HEK293 (cell line): ENCODE results near the gene FKBP7.
A peak's percentile ranks its signal among the peaks of the same experiment; 100 is the strongest.
"Not testable (repeated sequence)": the region's sequence is repeated elsewhere in the genome, so short reads cannot be mapped to it uniquely, and the experiment has no call there.

Experiments used
- CTCF ChIA-PET: fragments of 350-600 bp; formaldehyde crosslinking; extraction: SDS; loops from one replicate; lab custom pipeline; 2021; ENCODE audit warnings: antibody characterized with exemption; lab: Yijun Ruan, JAX
- POLR2A ChIA-PET: fragments of 300-600 bp; formaldehyde crosslinking; extraction: SDS; loops from one replicate; lab custom pipeline; 2020; ENCODE audit warnings: antibody characterized with exemption, inconsistent platforms; lab: Yijun Ruan, JAX
- H3K27ac ChIP-seq: fragments of 200-500 bp; sonication (Bioruptor generic); 2 replicates; pipeline ENCODE4 v1.5.1; 2014; ENCODE audit warnings: low read depth, low read length, control low read depth, inconsistent platforms; ENCODE audit errors: extremely low read depth
- H3K36me3 ChIP-seq, 2 experiments: fragments of 200-500 bp in 1 of 2; sonication (Bioruptor generic) in 1 of 2; 1 replicate in 1 of 2; 2 replicates in 1 of 2; pipeline ENCODE4 v1.5.1; 2014 to 2017; ENCODE audit warnings: inconsistent platforms in 2 of 2, low read length in 2 of 2; ENCODE audit not compliant: control insufficient read depth in 2 of 2, insufficient read depth in 1 of 2
- H3K4me1 ChIP-seq: fragments of 200-500 bp; sonication (Bioruptor generic); 2 replicates; pipeline ENCODE4 v1.5.1; 2014; ENCODE audit warnings: mild to moderate bottlenecking, low read length, inconsistent platforms; ENCODE audit not compliant: control insufficient read depth, insufficient read depth
- H3K4me3 ChIP-seq: 2 replicates; pipeline ENCODE4 v1.5.1; 2011; ENCODE audit warnings: low read depth, mild to moderate bottlenecking, control low read depth, low read length, moderate library complexity
- H3K9me3 ChIP-seq: fragments of 200-500 bp; sonication (Bioruptor generic); 2 replicates; pipeline ENCODE4 v1.5.1; 2014; ENCODE audit warnings: low read depth, low read length, inconsistent platforms; ENCODE audit not compliant: control insufficient read depth, insufficient read depth
- GLIS1 ChIP-seq: fragments of 450-650 bp; formaldehyde crosslinking; IDR thresholded peaks from 2 replicates; pipeline ENCODE4 v1.5.1; 2016; ENCODE audit warnings: missing biosample characterization, missing genetic modification characterization
- GLIS2 ChIP-seq: fragments of 450-650 bp; formaldehyde crosslinking; IDR thresholded peaks from 2 replicates; pipeline ENCODE4 v1.5.1; 2016; ENCODE audit warnings: missing biosample characterization, missing genetic modification characterization
- PRDM10 ChIP-seq: fragments of 450-650 bp; formaldehyde crosslinking; IDR thresholded peaks from 2 replicates; pipeline ENCODE4 v1.5.1; 2016; ENCODE audit warnings: missing biosample characterization, missing genetic modification characterization
- RBAK ChIP-seq: fragments of 450-650 bp; formaldehyde crosslinking; IDR thresholded peaks from 2 replicates; pipeline ENCODE4 v1.5.1; 2016; ENCODE audit warnings: missing biosample characterization, missing genetic modification characterization
- SETDB1 ChIP-seq: IDR thresholded peaks from one replicate; pipeline ENCODE4 v1.6.1; 2017; ENCODE audit warnings: mild to moderate bottlenecking, low read length, moderate library complexity, mixed read lengths; ENCODE audit not compliant: insufficient read length
- ZFP41 ChIP-seq: fragments of 450-650 bp; formaldehyde crosslinking; IDR thresholded peaks from 2 replicates; pipeline ENCODE4 v1.5.1; 2016; ENCODE audit warnings: missing biosample characterization, missing genetic modification characterization, borderline replicate concordance
- ZNF248 ChIP-seq: fragments of 450-650 bp; formaldehyde crosslinking; IDR thresholded peaks from 2 replicates; pipeline ENCODE4 v1.5.1; 2017; ENCODE audit warnings: missing biosample characterization, missing genetic modification characterization
- ZNF292 ChIP-seq: fragments of 450-650 bp; formaldehyde crosslinking; IDR thresholded peaks from 2 replicates; pipeline ENCODE4 v1.5.1; 2016; ENCODE audit warnings: low read depth, missing biosample characterization, missing genetic modification characterization, borderline replicate concordance
- ZNF366 ChIP-seq: fragments of 450-650 bp; formaldehyde crosslinking; conservative IDR thresholded peaks from 2 replicates; pipeline ENCODE4 v1.5.1; 2016; ENCODE audit warnings: missing biosample characterization, missing genetic modification characterization
- ZNF488 ChIP-seq: fragments of 450-650 bp; formaldehyde crosslinking; IDR thresholded peaks from 2 replicates; pipeline ENCODE4 v1.5.1; 2016; ENCODE audit warnings: missing biosample characterization, missing genetic modification characterization
- ZNF529 ChIP-seq: fragments of 450-650 bp; formaldehyde crosslinking; IDR thresholded peaks from 2 replicates; pipeline ENCODE4 v1.5.1; 2017; ENCODE audit warnings: missing genetic modification characterization, missing biosample characterization; ENCODE audit not compliant: insufficient replicate concordance
- ZNF548 ChIP-seq: fragments of 450-650 bp; formaldehyde crosslinking; IDR thresholded peaks from 2 replicates; pipeline ENCODE4 v1.5.1; 2016; ENCODE audit warnings: missing biosample characterization, missing genetic modification characterization
- ZNF571 ChIP-seq: fragments of 450-650 bp; formaldehyde crosslinking; IDR thresholded peaks from 2 replicates; pipeline ENCODE4 v1.5.0; 2017; ENCODE audit warnings: missing biosample characterization, missing genetic modification characterization
- ZNF623 ChIP-seq: fragments of 450-650 bp; formaldehyde crosslinking; IDR thresholded peaks from 2 replicates; pipeline ENCODE4 v1.5.1; 2016; ENCODE audit warnings: missing biosample characterization, missing genetic modification characterization
- ZNF624 ChIP-seq: fragments of 450-650 bp; formaldehyde crosslinking; IDR thresholded peaks from 2 replicates; pipeline ENCODE4 v1.5.1; 2017; ENCODE audit warnings: missing biosample characterization, missing genetic modification characterization
- ZNF639 ChIP-seq: fragments of 450-650 bp; formaldehyde crosslinking; IDR thresholded peaks from 2 replicates; pipeline ENCODE4 v1.5.1; 2016; ENCODE audit warnings: missing biosample characterization, missing genetic modification characterization
- ZNF654 ChIP-seq: fragments of 450-650 bp; formaldehyde crosslinking; IDR thresholded peaks from 2 replicates; pipeline ENCODE4 v1.5.1; 2016; ENCODE audit warnings: low read depth, missing biosample characterization, missing genetic modification characterization
- TF ChIP-seq, protein P1 (sequence below): fragments of 450-650 bp; formaldehyde crosslinking; IDR thresholded peaks from 2 replicates; pipeline ENCODE4 v1.5.1; 2017; ENCODE audit warnings: missing biosample characterization, missing genetic modification characterization

Gene FKBP7

DNA sequence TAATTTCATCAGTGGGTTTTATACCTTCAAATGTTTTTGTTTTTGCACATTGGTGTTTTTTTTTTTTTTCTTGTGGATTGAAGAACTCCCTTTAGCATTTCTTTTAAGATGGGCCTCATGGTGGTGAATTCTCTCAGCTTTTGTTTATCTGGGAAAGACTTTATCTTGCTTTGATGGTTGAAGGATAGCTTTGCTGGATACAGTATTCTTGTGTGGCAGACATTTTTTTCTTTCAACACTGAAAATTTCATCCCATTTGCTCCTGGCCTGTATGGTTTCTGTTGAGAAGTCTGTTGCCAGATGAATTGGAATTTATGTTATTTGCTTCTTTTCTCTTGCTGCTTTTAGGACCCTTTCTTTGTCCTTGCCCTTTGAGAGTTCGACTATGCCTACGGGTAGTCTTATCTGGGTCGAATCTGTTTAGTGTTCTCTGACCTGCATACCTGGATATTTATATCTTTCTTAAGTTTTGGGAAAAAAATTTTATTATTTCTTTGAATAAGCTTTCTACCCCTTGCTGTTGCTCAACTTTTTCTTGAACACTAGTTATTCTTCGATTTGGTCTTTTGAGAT, 53.1 kb downstream of the FKBP7 start (continued):
- TF ChIP-seq, protein P1, sequence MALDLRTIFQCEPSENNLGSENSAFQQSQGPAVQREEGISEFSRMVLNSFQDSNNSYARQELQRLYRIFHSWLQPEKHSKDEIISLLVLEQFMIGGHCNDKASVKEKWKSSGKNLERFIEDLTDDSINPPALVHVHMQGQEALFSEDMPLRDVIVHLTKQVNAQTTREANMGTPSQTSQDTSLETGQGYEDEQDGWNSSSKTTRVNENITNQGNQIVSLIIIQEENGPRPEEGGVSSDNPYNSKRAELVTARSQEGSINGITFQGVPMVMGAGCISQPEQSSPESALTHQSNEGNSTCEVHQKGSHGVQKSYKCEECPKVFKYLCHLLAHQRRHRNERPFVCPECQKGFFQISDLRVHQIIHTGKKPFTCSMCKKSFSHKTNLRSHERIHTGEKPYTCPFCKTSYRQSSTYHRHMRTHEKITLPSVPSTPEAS (tag by site-specific recombination) = no peak

DNA sequence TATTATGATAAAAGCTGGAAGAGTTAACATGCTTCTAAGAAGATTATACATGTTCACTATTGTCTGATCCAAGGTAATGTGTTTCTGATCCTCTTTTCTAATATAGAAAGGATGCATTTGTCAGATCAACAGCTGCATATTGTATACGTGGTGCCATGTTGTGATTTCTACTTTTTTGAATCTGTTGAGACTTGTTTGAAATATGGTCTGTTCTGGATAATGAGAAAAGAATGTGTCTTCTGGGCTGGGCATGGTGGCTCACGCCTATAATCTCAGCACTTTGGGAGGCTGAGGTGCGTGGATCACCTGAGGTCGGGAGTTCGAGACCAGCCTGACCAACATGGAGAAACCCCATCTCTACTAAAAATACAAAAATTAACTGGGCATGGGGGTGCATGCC, 54.7 kb downstream of the FKBP7 start:
- H3K36me3 ChIP-seq = peaks cover 0 to 26% of the 10 kb centered on the region in 2 experiments; a peak in 1 of 3 replicates
- H3K4me1 ChIP-seq, H3K27ac ChIP-seq, H3K9me3 ChIP-seq, POLR2A ChIA-PET, H3K4me3 ChIP-seq: not testable (repeated sequence)
- CTCF ChIA-PET = interaction anchor here (1.6 kb wide), 1 partner anchor 9 kb away, joined by 6 read pairs; no protein-coding TSS in a partner anchor

DNA sequence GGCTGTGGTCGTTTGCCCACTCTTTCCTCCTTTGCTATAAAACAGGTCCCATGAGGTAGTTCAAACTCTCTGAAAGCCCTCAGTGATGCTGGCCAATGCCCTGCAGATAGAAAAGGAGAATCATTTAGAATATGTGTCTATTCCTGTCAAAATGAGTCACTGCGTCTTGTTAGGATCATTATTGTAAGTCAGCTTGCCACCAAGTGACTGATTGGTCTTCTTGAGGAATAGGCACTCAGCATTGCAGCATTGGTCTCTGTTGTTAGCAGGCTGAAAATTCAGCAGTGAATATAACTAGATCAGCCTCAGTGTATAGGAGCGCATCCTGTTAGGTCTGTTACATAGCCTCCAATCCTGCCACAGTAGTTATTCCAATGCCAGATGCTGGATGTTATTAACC, 56.3 kb downstream of the FKBP7 start:
- POLR2A ChIA-PET = no interaction called here
- Histone ChIP-seq H3K36me3 (peaks cover 0 to 11% of the 10 kb centered on the region in 2 experiments; a peak in 1 of 3 replicates), H3K4me1 (no peaks in the 10 kb centered on the region), H3K27ac (no peak overlapping the region), H3K9me3 (no peaks in the 10 kb centered on the region), H3K4me3 (no peak overlapping the region)
- TF ChIP-seq ZNF529 (tag by site-specific recombination) (no peak), ZFP41 (tag by site-specific recombination) (no peak), ZNF624 (no peak), SETDB1 (no peak), ZNF292 (tag by site-specific recombination) (no peak), ZNF623 (tag by site-specific recombination) (no peak), GLIS1 (tag by site-specific recombination) (no peak), ZNF366 (tag by site-specific recombination) (no peak), GLIS2 (no peak), ZNF548 (no peak), ZNF488 (tag by site-specific recombination) (no peak), ZNF654 (tag by site-specific recombination) (no peak), RBAK (no peak), ZNF639 (tag by site-specific recombination) (no peak), ZNF248 (tag by site-specific recombination) (no peak)
- CTCF ChIA-PET = interaction anchor here (0.7 kb wide), 1 partner anchor 25 kb away, joined by 3 read pairs; no protein-coding TSS in a partner anchor

- CTCF ChIA-PET = interaction anchor here (2.3 to 2.8 kb wide), 2 partner anchors 22 to 308 kb away, joined by 16 to 19 read pairs; partner anchors contain the start of gene RBM45
- no peaks in the 10 kb centered on the region for H3K36me3 ChIP-seq
- POLR2A ChIA-PET = interaction anchor here (2.2 kb wide), 1 partner anchor 30 kb away, joined by 12 read pairs; the partner anchor contains the start of genes PJVK and PRKRA
- TF ChIP-seq PRDM10 (tag by site-specific recombination) (peak; percentile 97), ZNF571 (no peak)
- TF ChIP-seq, all 188 proteins: peak for 1
- Histone ChIP-seq H3K27ac (no peak overlapping the region), H3K4me3 (no peak overlapping the region), H3K9me3 (no peaks in the 10 kb centered on the region), H3K4me1 (no peaks in the 10 kb centered on the region)
Measured at GRCh38 chr2:178420463-178420999, 57.9 kb downstream of the FKBP7 start.
